Mesendoderm (in vitro differentiated cells): ENCODE results near the gene PLD5.

ENCODE experiments used
- DNase-seq: peaks from one replicate; pipeline ENCODE4 v3.0.0; 2013
- H2AK5ac ChIP-seq: 2 replicates; pipeline ENCODE4 v1.6.1; 2013; ENCODE audit warnings: low read length, inconsistent platforms
- H2BK120ac ChIP-seq: 2 replicates; pipeline ENCODE4 v1.6.1; 2013; ENCODE audit warnings: low read depth, mild to moderate bottlenecking, low read length, moderate library complexity, mixed read lengths
- H2BK15ac ChIP-seq: replicated peaks from 2 replicates; pipeline ENCODE4 v1.6.1; 2013; ENCODE audit warnings: low read depth, mild to moderate bottlenecking, moderate library complexity
- H2BK5ac ChIP-seq: 2 replicates; pipeline ENCODE4 v1.6.1; 2013; ENCODE audit warnings: low read length, inconsistent platforms
- H3K18ac ChIP-seq: 2 replicates; pipeline ENCODE4 v1.6.1; 2013; ENCODE audit warnings: mild to moderate bottlenecking, low read length, mixed read lengths
- H3K23ac ChIP-seq: one replicate; pipeline ENCODE4 v1.6.1; 2013; ENCODE audit warnings: low read length
- H3K27ac ChIP-seq: 2 replicates; pipeline ENCODE4 v1.5.1; 2013; ENCODE audit warnings: low read depth, mild to moderate bottlenecking, inconsistent platforms, low read length, moderate library complexity
- H3K27me3 ChIP-seq: 2 replicates; pipeline ENCODE4 v1.6.1; 2013; ENCODE audit warnings: low read length, control low read depth, mild to moderate bottlenecking, inconsistent platforms; ENCODE audit not compliant: insufficient read depth, poor library complexity
- H3K36me3 ChIP-seq: 2 replicates; pipeline ENCODE4 v1.6.1; 2013; ENCODE audit warnings: low read length, inconsistent platforms; ENCODE audit not compliant: control insufficient read depth, insufficient read depth
- H3K4ac ChIP-seq: one replicate; pipeline ENCODE4 v1.6.1; 2013; ENCODE audit warnings: low read depth, mild to moderate bottlenecking, low read length, moderate library complexity
- H3K4me1 ChIP-seq: 2 replicates; pipeline ENCODE4 v1.6.1; 2013; ENCODE audit warnings: low read depth, low read length, inconsistent platforms; ENCODE audit not compliant: control insufficient read depth
- H3K4me2 ChIP-seq: 2 replicates; pipeline ENCODE4 v1.6.1; 2013; ENCODE audit warnings: low read length
- H3K4me3 ChIP-seq: 2 replicates; pipeline ENCODE4 v1.5.1; 2013; ENCODE audit warnings: mild to moderate bottlenecking, low read length
- H3K56ac ChIP-seq: one replicate; pipeline ENCODE4 v1.6.1; 2013; ENCODE audit warnings: low read length
- H3K79me1 ChIP-seq: 2 replicates; pipeline ENCODE4 v1.6.1; 2013; ENCODE audit warnings: low read length, inconsistent platforms
- H3K79me2 ChIP-seq: 2 replicates; pipeline ENCODE4 v1.6.1; 2013; ENCODE audit warnings: mild to moderate bottlenecking, low read length; ENCODE audit not compliant: control insufficient read depth, insufficient read depth
- H3K9ac ChIP-seq: 2 replicates; pipeline ENCODE4 v1.6.1; 2013; ENCODE audit warnings: low read length, inconsistent platforms
- H4K5ac ChIP-seq: one replicate; pipeline ENCODE4 v1.6.1; 2013; ENCODE audit warnings: low read length
- H4K8ac ChIP-seq: one replicate; pipeline ENCODE4 v1.6.1; 2013; ENCODE audit warnings: low read depth, mild to moderate bottlenecking, control low read depth, low read length, moderate library complexity
- WGBS: extraction: QIAGEN DNeasy Blood & Tissue Kit; methylation state at CpG from one replicate; pipeline ENCODE4 v1.1.7; 2013; ENCODE audit warnings: low lambda C conversion rate, missing lambda C conversion rate; ENCODE audit not compliant: insufficient coverage; ENCODE audit errors: extremely low coverage; 5-methylcytosine and 5-hydroxymethylcytosine counted together

Gene PLD5

GRCh38 chr1:242448910-242449645 is 75.4 kb downstream of the PLD5 start:
- no peaks in the 10 kb centered on the region for H3K4me1 ChIP-seq
- H3K4me3 ChIP-seq, result no peak overlapping the region
- H3K18ac ChIP-seq, result no peak overlapping the region
- no peak overlapping the region for H2BK5ac ChIP-seq
- H3K79me2 ChIP-seq, result no peaks in the 10 kb centered on the region
- no peak overlapping the region for H2BK120ac ChIP-seq
- no peak overlapping the region for H3K27ac ChIP-seq
- no peak overlapping the region for H3K9ac ChIP-seq
- H3K23ac ChIP-seq, result no peak overlapping the region
- no peak overlapping the region for H2BK15ac ChIP-seq
- H3K27me3 ChIP-seq, result no peaks in the 10 kb centered on the region
- H3K79me1 ChIP-seq, result no peaks in the 10 kb centered on the region
- no peak overlapping the region for H4K8ac ChIP-seq
- no peaks in the 10 kb centered on the region for H3K36me3 ChIP-seq
- no peak overlapping the region for H4K5ac ChIP-seq
- no peak overlapping the region for H3K4ac ChIP-seq
- no peak overlapping the region for H3K56ac ChIP-seq
- DNase-seq, result peak; percentile 2
- WGBS, result no CpG with 5 or more reads among the region's 12 CpGs
- no peak overlapping the region for H3K4me2 ChIP-seq
- H2AK5ac ChIP-seq, result no peak overlapping the region

- no peaks in the 10 kb centered on the region for H3K4me1 ChIP-seq
- no CpG with 5 or more reads among the region's 7 CpGs for WGBS
- no peak overlapping the region for H3K4ac ChIP-seq
- H3K79me2 ChIP-seq, result no peaks in the 10 kb centered on the region
- H3K36me3 ChIP-seq, result no peaks in the 10 kb centered on the region
- no peak overlapping the region for H2AK5ac ChIP-seq
- H4K5ac ChIP-seq, result no peak overlapping the region
- no peak overlapping the region for H3K56ac ChIP-seq
- H2BK120ac ChIP-seq, result no peak overlapping the region
- no peaks in the 10 kb centered on the region for H3K27me3 ChIP-seq
- H3K4me3 ChIP-seq, result no peak overlapping the region
- no peak overlapping the region for H3K18ac ChIP-seq
- H3K4me2 ChIP-seq, result no peak overlapping the region
- H2BK5ac ChIP-seq, result no peak overlapping the region
- DNase-seq, result peak; percentile 53
- no peak overlapping the region for H3K23ac ChIP-seq
- no peak overlapping the region for H4K8ac ChIP-seq
- no peak overlapping the region for H2BK15ac ChIP-seq
- no peak overlapping the region for H3K9ac ChIP-seq
- H3K27ac ChIP-seq, result no peak overlapping the region
- no peaks in the 10 kb centered on the region for H3K79me1 ChIP-seq
These were observed 76.8 kb downstream of the PLD5 start for GRCh38 chr1:242447689-242448088.

GRCh38 chr1:242440757-242441156 is 83.7 kb downstream of the PLD5 start:
- H3K4me1 ChIP-seq, result no peaks in the 10 kb centered on the region
- H2BK5ac ChIP-seq, result no peak overlapping the region
- no peak overlapping the region for H3K4me2 ChIP-seq
- no peak overlapping the region for H2BK15ac ChIP-seq
- no peak overlapping the region for H4K8ac ChIP-seq
- H2BK120ac ChIP-seq, result no peak overlapping the region
- H3K4ac ChIP-seq, result no peak overlapping the region
- H3K27ac ChIP-seq, result no peak overlapping the region
- no peak overlapping the region for H3K9ac ChIP-seq
- no CpG with 5 or more reads among the region's 1 CpG for WGBS
- no peaks in the 10 kb centered on the region for H3K27me3 ChIP-seq
- H3K79me2 ChIP-seq, result no peaks in the 10 kb centered on the region
- no peaks in the 10 kb centered on the region for H3K79me1 ChIP-seq
- no peaks in the 10 kb centered on the region for H3K36me3 ChIP-seq
- no peak overlapping the region for H2AK5ac ChIP-seq
- no peak for DNase-seq
- no peak overlapping the region for H3K18ac ChIP-seq
- no peak overlapping the region for H3K23ac ChIP-seq
- H4K5ac ChIP-seq, result no peak overlapping the region
- no peak overlapping the region for H3K4me3 ChIP-seq
- no peak overlapping the region for H3K56ac ChIP-seq

GRCh38 chr1:242435200-242435599 is 89.3 kb downstream of the PLD5 start:
- H3K79me1 ChIP-seq, result no peaks in the 10 kb centered on the region
- no peak overlapping the region for H3K4ac ChIP-seq
- no peaks in the 10 kb centered on the region for H3K36me3 ChIP-seq
- WGBS, result no CpG with 5 or more reads among the region's 2 CpGs
- no peak for DNase-seq
- no peak overlapping the region for H3K18ac ChIP-seq
- no peak overlapping the region for H2AK5ac ChIP-seq
- no peaks in the 10 kb centered on the region for H3K27me3 ChIP-seq
- H2BK15ac ChIP-seq, result no peak overlapping the region
- H2BK120ac ChIP-seq, result no peak overlapping the region
- H3K4me3 ChIP-seq, result no peak overlapping the region
- no peak overlapping the region for H2BK5ac ChIP-seq
- no peak overlapping the region for H3K9ac ChIP-seq
- H3K56ac ChIP-seq, result no peak overlapping the region
- H4K8ac ChIP-seq, result no peak overlapping the region
- H3K4me2 ChIP-seq, result no peak overlapping the region
- H4K5ac ChIP-seq, result no peak overlapping the region
- H3K79me2 ChIP-seq, result no peaks in the 10 kb centered on the region
- no peak overlapping the region for H3K27ac ChIP-seq
- no peaks in the 10 kb centered on the region for H3K4me1 ChIP-seq
- no peak overlapping the region for H3K23ac ChIP-seq

- H3K36me3 ChIP-seq, result no peaks in the 10 kb centered on the region
- no peak overlapping the region for H3K4me2 ChIP-seq
- no peak overlapping the region for H2AK5ac ChIP-seq
- no CpG with 5 or more reads among the region's 6 CpGs for WGBS
- no peaks in the 10 kb centered on the region for H3K79me1 ChIP-seq
- H3K27me3 ChIP-seq, result no peaks in the 10 kb centered on the region
- no peaks in the 10 kb centered on the region for H3K79me2 ChIP-seq
- no peak overlapping the region for H2BK15ac ChIP-seq
- H3K4me3 ChIP-seq, result no peak overlapping the region
- H3K4ac ChIP-seq, result no peak overlapping the region
- H3K4me1 ChIP-seq, result no peaks in the 10 kb centered on the region
- no peak overlapping the region for H3K9ac ChIP-seq
- H4K5ac ChIP-seq, result no peak overlapping the region
- no peak overlapping the region for H3K18ac ChIP-seq
- no peak overlapping the region for H3K23ac ChIP-seq
- H4K8ac ChIP-seq, result no peak overlapping the region
- H3K56ac ChIP-seq, result no peak overlapping the region
- H3K27ac ChIP-seq, result no peak overlapping the region
- no peak overlapping the region for H2BK5ac ChIP-seq
- H2BK120ac ChIP-seq, result no peak overlapping the region
- DNase-seq, result no peak
These were observed 91.9 kb downstream of the PLD5 start for GRCh38 chr1:242432491-242433095.

GRCh38 chr1:242431786-242432185 is 92.7 kb downstream of the PLD5 start:
- H3K56ac ChIP-seq, result no peak overlapping the region
- no peaks in the 10 kb centered on the region for H3K4me1 ChIP-seq
- H2BK120ac ChIP-seq, result no peak overlapping the region
- no peaks in the 10 kb centered on the region for H3K79me2 ChIP-seq
- H3K27ac ChIP-seq, result no peak overlapping the region
- H2BK5ac ChIP-seq, result no peak overlapping the region
- H3K9ac ChIP-seq, result no peak overlapping the region
- H3K23ac ChIP-seq, result no peak overlapping the region
- H2AK5ac ChIP-seq, result no peak overlapping the region
- H4K5ac ChIP-seq, result no peak overlapping the region
- no peaks in the 10 kb centered on the region for H3K79me1 ChIP-seq
- DNase-seq, result no peak
- H3K4me2 ChIP-seq, result no peak overlapping the region
- no peaks in the 10 kb centered on the region for H3K36me3 ChIP-seq
- no peaks in the 10 kb centered on the region for H3K27me3 ChIP-seq
- no peak overlapping the region for H3K4me3 ChIP-seq
- no CpG with 5 or more reads among the region's 3 CpGs for WGBS
- no peak overlapping the region for H3K4ac ChIP-seq
- no peak overlapping the region for H3K18ac ChIP-seq
- H2BK15ac ChIP-seq, result no peak overlapping the region
- no peak overlapping the region for H4K8ac ChIP-seq
